ENCODE results near the gene MAPKAPK3.

The MAPKAPK3 gene

GRCh38 chr3:50611464-50612233 is 5.3 kb upstream of the MAPKAPK3 start, which contains the start of gene CISH:
Gene CISH (minus strand): TSS chr3:50611774. CDS start chr3:50611650, 124 bp downstream.
- in situ Hi-C loops (cut with HindIII; ENCODE audit: low sequenced_read_pairs), result no loop called here
- peak; percentile 63 for TF ChIP-seq CTCF (IDR thresholded peaks at IDR 0.05; ENCODE audit: low read depth, low read length)
- DNase-seq (ENCODE audit: low read depth, low spot score), result peak; percentile 93
- H3K4me3 ChIP-seq (ENCODE audit: low read depth, low read length), result peak within 1 kb of the TSS; percentile 55

GRCh38 chr3:50612234-50612882 is 4.6 kb upstream of the MAPKAPK3 start:
- no peak for DNase-seq (ENCODE audit: low read depth, low spot score)
- TF ChIP-seq CTCF (IDR thresholded peaks at IDR 0.05; ENCODE audit: low read depth, low read length), result no peak
- in situ Hi-C loops (cut with HindIII; ENCODE audit: low sequenced_read_pairs), result no loop called here
- H3K4me3 ChIP-seq (ENCODE audit: low read depth, low read length), result peak overlapping the region; percentile 55

GRCh38 chr3:50612970-50613846 is 3.7 kb upstream of the MAPKAPK3 start:
- in situ Hi-C loops (cut with HindIII; ENCODE audit: low sequenced_read_pairs), result no loop called here
- no peak overlapping the region for H3K4me3 ChIP-seq (ENCODE audit: low read depth, low read length)
- no peak for TF ChIP-seq CTCF (IDR thresholded peaks at IDR 0.05; ENCODE audit: low read depth, low read length)
- DNase-seq (ENCODE audit: low read depth, low spot score), result no peak

GRCh38 chr3:50615190-50615589 is 1.8 kb upstream of the MAPKAPK3 start:
- in situ Hi-C loops (cut with HindIII; ENCODE audit: low sequenced_read_pairs), result no loop called here
- DNase-seq (ENCODE audit: low read depth, low spot score), result no peak
- no peak overlapping the region for H3K4me3 ChIP-seq (ENCODE audit: low read depth, low read length)
- TF ChIP-seq CTCF (IDR thresholded peaks at IDR 0.05; ENCODE audit: low read depth, low read length), result no peak

- TF ChIP-seq CTCF (IDR thresholded peaks at IDR 0.05; ENCODE audit: low read depth, low read length), result peak; percentile 100
- peak overlapping the region; percentile 72 for H3K4me3 ChIP-seq (ENCODE audit: low read depth, low read length)
- DNase-seq (ENCODE audit: low read depth, low spot score), result peak; percentile 82
- in situ Hi-C loops (cut with HindIII; ENCODE audit: low sequenced_read_pairs), result no loop called here
Measured at GRCh38 chr3:50616003-50616769, 765 bp upstream of the MAPKAPK3 start.

- TF ChIP-seq CTCF (IDR thresholded peaks at IDR 0.05; ENCODE audit: low read depth, low read length), result no peak
- peak overlapping the region; percentile 72 for H3K4me3 ChIP-seq (ENCODE audit: low read depth, low read length)
- DNase-seq (ENCODE audit: low read depth, low spot score), result peak; percentile 90
- in situ Hi-C loops (cut with HindIII; ENCODE audit: low sequenced_read_pairs), result no loop called here
Measured at GRCh38 chr3:50616770-50617095, 218 bp upstream of the MAPKAPK3 start.
